Heart left ventricle (tissue), 13 donors: Measurements from ENCODE around the gene ADAMTSL1.

Experiments
- CTCF ChIP-seq, 12 donors: fragments of 200-600 bp; sonication (generic) in 4 of 12; IDR thresholded peaks; one replicate each; pipeline versions ENCODE4 v1.5.0 to v1.8.0; 2018 to 2022; ENCODE audit warnings: antibody characterized with exemption in 12 of 12, mild to moderate bottlenecking in 5 of 12
- POLR2A ChIP-seq, 2 donors: fragments of 450-650 bp; IDR thresholded peaks; one replicate each; pipeline ENCODE4 v1.6.1; 2017; ENCODE audit warnings: antibody characterized with exemption in 2 of 2, mild to moderate bottlenecking in 2 of 2, moderate library complexity in 2 of 2
- donor health status: ischemic (EF 13 %, LVEDD 7.1; RV severe dilation, severe dysfunction).
- donor health status: DM: no; HTN: yes; CAD: no.
- donor health status: DM: no; HTN: no; CAD: no.
- donor health status: ischemic (EF 25% LVEDD 6.9; RV normal size, moderate dysfunction).
- donor health status: ischemic (EF 25% LVEDD 5.7; RV mildly dilated, moderate dysfunction).
- donor health status: ischemic (EF 35%, LVEDD 5.7; RV mildly dilated, moderate dysfunction).
- donor health status: nonischemic (EF 11% LVEDD 7.7; RV severe dilation, severe dysfunction).
- donor health status: DM: yes; HTN: yes; CAD: no.
- donor health status: PGD.
- donor health status: ischemic (EF 29% LVEDD 5.4; RV normal size, mild dysfunction).
- donor health status: nonischemic (EF 23%, LVEDD 6.1; RV moderate dilation, normal function).

DNA sequence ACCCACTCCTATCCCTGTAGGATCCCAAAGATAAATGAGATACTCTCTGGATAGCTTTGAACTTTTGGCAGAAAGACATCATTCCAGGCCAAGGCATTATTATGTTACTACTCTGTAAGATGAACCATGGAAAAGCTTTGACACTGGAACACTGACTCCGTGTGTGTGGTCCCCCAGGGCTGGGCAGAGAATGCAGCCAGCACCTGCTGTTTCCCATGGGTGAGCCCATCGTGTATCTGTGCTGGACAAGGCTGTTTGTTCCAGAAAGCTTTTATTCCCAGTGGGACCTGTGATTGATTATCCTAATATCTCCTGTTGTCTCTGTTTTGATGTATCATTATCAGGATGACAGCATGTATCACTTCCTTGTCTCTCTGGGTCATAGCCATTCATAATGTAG lies 304.2 kb downstream of the ADAMTSL1 start:
- no peak for TF ChIP-seq CTCF (IDR thresholded peaks at IDR 0.05)
- TF ChIP-seq POLR2A (IDR thresholded peaks at IDR 0.05) = no peak
